Measurements from ENCODE around the gene MOCOS. TPM values are rescaled to one million over a fixed set of nuclear protein-coding genes. Genes with fewer than 3 reads are reported as not detected.

The MOCOS gene
- total and polyA plus RNA-seq, 10 donors = 0.13 to 2.7 (median 0.53) TPM

DNA sequence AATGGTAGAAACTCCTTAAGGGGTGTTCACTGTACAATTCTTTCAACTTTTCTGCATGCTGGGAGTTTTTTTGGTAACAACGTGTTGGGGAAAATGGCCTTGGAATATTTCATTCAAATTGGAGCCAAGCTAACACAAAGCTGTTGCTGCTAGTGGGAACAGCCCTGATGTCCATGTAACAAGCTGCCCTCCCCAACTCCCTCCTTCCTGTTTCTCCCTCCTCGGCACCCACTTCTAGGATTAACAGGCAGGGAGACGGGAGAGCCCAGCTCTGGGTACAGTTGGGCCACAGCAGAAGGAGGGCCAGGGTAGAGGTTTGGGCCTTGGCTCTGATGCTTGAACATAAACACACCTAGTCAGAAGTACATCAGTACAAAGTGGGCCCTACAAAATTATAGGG lies 9.4 kb upstream of the MOCOS start:
- Histone ChIP-seq H3K9me3 (no peaks in the 10 kb centered on the region), H3K27me3 (replicated peaks in 1 of 7) (no peaks in the 10 kb centered on the region), H3K4me3 (no peak overlapping the region), H3K4me1 (peaks cover 0 to 15% (median 12%) of the 10 kb centered on the region in 6 donors), H3K27ac (no peak overlapping the region), H3K36me3 (peaks cover 0 to 53% (median 33%) of the 10 kb centered on the region in 6 donors)
- DNase-seq = no peak
- intact Hi-C loops (cut with DNase I; ENCODE audit: low total_unique reads) = no loop called here
- TF ChIP-seq POLR2AphosphoS5 (IDR thresholded peaks at IDR 0.05) (no peak), CTCF (IDR thresholded peaks at IDR 0.05 in 8 of 11, conservative IDR thresholded peaks at IDR 0.05 in 3 of 11) (no peak), POLR2A (IDR thresholded peaks at IDR 0.05) (no peak)
- WGBS, 5 donors = 72 to 94% (median 88%) methylated on average over 3 of the region's 3 CpGs

- Histone ChIP-seq H3K4me1 (peaks cover 0 to 15% (median 12%) of the 10 kb centered on the region in 6 donors), H3K4me3 (no peak overlapping the region), H3K9me3 (no peaks in the 10 kb centered on the region), H3K36me3 (peaks cover 0 to 35% (median 19%) of the 10 kb centered on the region in 6 donors), H3K27me3 (replicated peaks in 1 of 7) (no peaks in the 10 kb centered on the region), H3K27ac (peak overlapping the region in 5 of 8 donors; percentile 20 to 52 (median 35))
- no peak for DNase-seq
- intact Hi-C loops (cut with DNase I; ENCODE audit: low total_unique reads) = no loop called here
- TF ChIP-seq POLR2AphosphoS5 (IDR thresholded peaks at IDR 0.05) (peak in 1 of 3 donors; percentile 70), CTCF (IDR thresholded peaks at IDR 0.05 in 8 of 11, conservative IDR thresholded peaks at IDR 0.05 in 3 of 11) (no peak)
- 19 to 35% (median 26%) methylated on average over 7 of the region's 7 CpGs for WGBS, 5 donors
Observed at GRCh38 chr18:36179562-36180355, 7.5 kb upstream of the MOCOS start.

DNA sequence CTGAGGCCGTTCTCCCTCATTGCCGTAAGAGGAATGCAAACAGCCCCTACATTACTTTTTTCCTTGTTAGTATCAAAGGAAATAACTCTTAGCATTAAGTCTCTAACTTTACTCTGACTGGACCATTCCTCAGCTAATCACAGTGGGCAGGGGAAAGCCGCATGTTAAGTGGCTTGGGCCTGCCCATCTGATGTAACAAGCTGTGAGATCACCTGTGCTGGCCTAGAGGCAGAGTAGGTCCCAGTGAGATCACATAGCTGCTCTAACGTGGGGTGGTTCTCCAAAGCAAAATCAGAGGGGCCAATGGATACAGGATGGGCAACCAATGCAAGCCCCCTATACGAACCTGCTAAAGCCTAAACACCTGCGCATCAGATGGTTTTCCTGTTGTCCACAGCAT lies 5.9 kb upstream of the MOCOS start:
- Histone ChIP-seq H3K36me3 (peaks cover 0 to 18% (median 5%) of the 10 kb centered on the region in 6 donors), H3K9me3 (no peaks in the 10 kb centered on the region), H3K27ac (no peak overlapping the region), H3K27me3 (replicated peaks in 1 of 7) (peaks cover 0 to 9% (median 5%) of the 10 kb centered on the region in 7 donors), H3K4me1 (peaks cover 0 to 24% (median 18%) of the 10 kb centered on the region in 6 donors), H3K4me3 (no peak overlapping the region)
- 79 to 94% (median 92%) methylated on average over 6 of the region's 6 CpGs for WGBS, 5 donors
- intact Hi-C loops (cut with DNase I; ENCODE audit: low total_unique reads) = no loop called here
- TF ChIP-seq POLR2A (IDR thresholded peaks at IDR 0.05) = no peak
- no peak for TF ChIP-seq POLR2AphosphoS5 (IDR thresholded peaks at IDR 0.05)
- no peak for TF ChIP-seq CTCF (IDR thresholded peaks at IDR 0.05 in 8 of 11, conservative IDR thresholded peaks at IDR 0.05 in 3 of 11)
- no peak for DNase-seq

GRCh38 chr18:36181898-36182506 lies 5.3 kb upstream of the MOCOS start:
- no peak for DNase-seq
- Histone ChIP-seq H3K27me3 (replicated peaks in 1 of 7) (peaks cover 0 to 14% (median 8%) of the 10 kb centered on the region in 7 donors), H3K4me1 (peaks cover 0 to 30% (median 23%) of the 10 kb centered on the region in 6 donors), H3K27ac (no peak overlapping the region), H3K4me3 (no peak overlapping the region), H3K36me3 (peaks cover 0 to 12% (median 2%) of the 10 kb centered on the region in 6 donors), H3K9me3 (no peaks in the 10 kb centered on the region)
- intact Hi-C loops (cut with DNase I; ENCODE audit: low total_unique reads) = no loop called here
- WGBS, 5 donors = 85 to 94% (median 93%) methylated on average over 3 of the region's 3 CpGs
- TF ChIP-seq POLR2A (IDR thresholded peaks at IDR 0.05) (no peak), POLR2AphosphoS5 (IDR thresholded peaks at IDR 0.05) (no peak), CTCF (IDR thresholded peaks at IDR 0.05 in 8 of 11, conservative IDR thresholded peaks at IDR 0.05 in 3 of 11) (no peak)
